Femur (tissue), 1 donor: ENCODE results near the gene DGKZ.
"Not testable (repeated sequence)": the region's sequence is repeated elsewhere in the genome, so short reads cannot be mapped to it uniquely, and the experiment has no call there.

ENCODE experiments used
- DNase-seq: peaks from one replicate; pipeline ENCODE4 v3.0.0-alpha.2; 2017

DGKZ gene

GRCh38 chr11:46369458-46370152, 22.3 kb downstream of the DGKZ start:
- peak; percentile 72 for DNase-seq

- DNase-seq: no peak
These were observed 23.0 kb downstream of the DGKZ start for GRCh38 chr11:46370253-46370652.

DNA sequence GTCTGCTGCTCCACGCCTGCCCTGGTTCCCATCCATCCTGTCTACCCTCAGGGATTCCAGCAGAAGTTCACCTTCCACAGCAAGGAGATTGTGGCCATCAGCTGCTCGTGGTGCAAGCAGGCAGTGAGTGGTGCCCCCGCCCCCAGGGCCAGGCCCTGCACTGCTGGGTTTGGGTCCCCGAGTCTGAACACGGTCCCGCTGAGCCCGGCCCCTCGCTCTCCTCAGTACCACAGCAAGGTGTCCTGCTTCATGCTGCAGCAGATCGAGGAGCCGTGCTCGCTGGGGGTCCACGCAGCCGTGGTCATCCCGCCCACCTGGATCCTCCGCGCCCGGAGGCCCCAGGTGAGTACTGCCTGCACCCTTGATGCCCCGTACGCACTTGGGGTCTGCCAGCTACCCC, 24.0 kb downstream of the DGKZ start:
- DNase-seq: not testable (repeated sequence)

DNA sequence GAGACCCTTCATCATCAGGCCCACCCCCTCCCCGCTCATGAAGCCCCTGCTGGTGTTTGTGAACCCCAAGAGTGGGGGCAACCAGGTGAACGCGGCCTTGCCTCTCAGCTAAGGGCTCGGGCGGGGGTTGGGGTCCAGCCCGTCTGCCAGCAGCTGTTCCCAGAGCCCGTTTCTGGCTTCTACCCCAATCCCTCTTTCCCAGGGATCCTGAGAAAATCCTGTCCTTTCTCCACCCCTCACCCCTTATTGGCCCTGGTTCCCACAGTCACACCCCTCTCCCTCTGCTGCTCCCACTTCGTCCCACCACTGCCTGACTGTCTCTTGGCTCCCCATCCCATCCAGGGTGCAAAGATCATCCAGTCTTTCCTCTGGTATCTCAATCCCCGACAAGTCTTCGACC, 24.8 kb downstream of the DGKZ start:
- DNase-seq: no peak

GRCh38 chr11:46372501-46372900, 25.2 kb downstream of the DGKZ start:
- not testable (repeated sequence) for DNase-seq

DNA sequence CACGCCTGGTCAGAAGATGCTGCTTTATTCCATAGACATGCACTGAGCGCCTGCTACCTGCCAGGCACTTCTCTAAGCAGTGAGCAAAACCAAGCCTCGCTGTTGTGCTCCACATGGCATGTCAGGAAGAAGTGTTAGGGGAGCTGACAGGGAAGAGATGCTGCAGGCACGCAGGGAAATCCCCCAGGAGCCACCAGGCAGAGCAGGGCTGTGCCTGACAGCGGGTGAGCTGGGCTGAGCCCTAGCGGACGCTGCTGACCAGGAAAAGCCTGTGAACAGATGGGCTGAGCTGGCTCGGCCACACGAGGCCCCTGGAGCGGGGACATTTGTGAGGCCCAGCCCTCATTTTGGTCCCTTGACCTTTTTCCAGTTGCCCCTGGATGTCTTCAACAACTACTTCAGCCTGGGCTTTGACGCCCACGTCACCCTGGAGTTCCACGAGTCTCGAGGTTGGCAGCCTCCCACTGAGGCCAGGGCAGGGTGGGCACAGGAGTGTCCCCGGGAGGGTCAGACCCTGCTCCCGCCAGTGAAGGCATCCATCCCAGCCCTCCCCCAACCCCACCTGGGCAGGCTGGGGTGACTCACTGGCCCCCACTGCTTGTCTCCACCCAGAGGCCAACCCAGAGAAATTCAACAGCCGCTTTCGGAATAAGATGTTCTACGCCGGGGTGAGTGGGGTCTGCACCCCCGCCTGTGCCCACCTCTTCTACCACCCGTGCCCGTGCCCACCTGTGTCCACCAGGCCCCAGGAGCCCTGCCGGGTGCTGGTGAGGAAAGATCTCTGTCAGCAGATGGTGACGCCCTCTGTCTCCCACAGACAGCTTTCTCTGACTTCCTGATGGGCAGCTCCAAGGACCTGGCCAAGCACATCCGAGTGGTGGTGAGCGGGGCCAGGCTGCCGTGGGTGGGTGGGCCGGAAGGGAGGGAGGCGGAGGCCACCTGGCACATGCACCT, 26.8 kb downstream of the DGKZ start:
- DNase-seq: peak; percentile 24

GRCh38 chr11:46374815-46375214, 27.6 kb downstream of the DGKZ start:
- DNase-seq: no peak

- DNase-seq: peak; percentile 23
These were observed 28.3 kb downstream of the DGKZ start for GRCh38 chr11:46375392-46376101.

GRCh38 chr11:46376258-46377050, 29.2 kb downstream of the DGKZ start:
- peak; percentile 22 for DNase-seq

DNA sequence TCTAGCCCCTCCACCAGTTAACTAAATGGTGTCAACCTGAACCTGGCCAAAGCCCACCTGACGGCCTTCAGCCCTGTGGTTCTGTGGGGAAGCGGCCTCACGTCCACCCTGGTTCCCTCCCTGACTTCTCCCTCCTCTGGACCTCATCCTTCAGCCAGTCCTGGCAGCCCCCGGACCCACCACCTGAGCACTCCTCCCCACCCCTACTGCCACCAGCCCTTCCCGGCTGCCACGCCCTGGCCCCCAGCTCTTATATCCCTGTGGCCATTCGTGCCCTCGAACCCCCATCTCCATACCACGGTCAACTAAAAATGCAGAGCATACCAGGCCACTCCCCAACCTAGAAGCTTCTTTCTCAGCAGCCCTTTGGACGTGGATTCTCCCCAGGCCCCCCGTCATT, 30.0 kb downstream of the DGKZ start:
- DNase-seq: no peak

DNA sequence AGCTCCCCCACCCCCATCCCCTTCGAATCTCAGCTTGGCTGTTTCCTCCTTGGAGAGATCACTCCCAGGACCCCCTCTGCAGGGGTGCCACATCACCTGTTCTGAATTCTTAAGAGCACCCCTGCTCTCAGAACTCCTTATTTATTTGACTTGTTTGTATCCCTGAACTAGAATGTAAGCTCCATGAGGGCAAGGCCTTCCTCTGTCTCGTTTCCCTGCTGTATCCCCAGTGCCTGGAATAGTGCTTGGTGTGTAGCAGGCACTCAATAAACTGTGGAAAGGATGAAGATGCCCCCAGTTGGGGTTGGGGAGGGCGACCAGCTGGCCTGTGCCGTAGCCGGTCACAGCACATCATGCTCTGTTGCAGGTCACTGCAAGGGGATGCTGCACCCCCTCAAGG, 30.6 kb downstream of the DGKZ start:
- DNase-seq: no peak

DNA sequence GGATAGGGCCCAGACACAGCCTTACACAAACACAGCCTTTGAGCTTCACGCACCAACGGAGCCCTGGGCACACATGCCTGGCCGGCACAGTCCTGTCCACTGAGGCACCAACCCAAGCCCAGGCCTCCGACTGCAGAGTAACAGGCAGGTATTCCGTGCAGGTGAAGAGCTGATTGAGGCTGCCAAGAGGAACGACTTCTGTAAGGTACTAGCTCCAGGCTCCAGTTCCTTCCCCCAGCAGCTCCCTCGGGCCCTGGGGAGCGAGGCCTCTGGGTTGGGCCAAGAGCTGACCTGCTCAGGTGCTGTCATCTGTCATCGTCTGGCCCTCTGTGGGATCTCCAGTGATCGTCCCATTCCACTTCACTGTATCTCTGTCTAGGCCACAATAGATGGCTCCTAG, 31.0 kb downstream of the DGKZ start:
- DNase-seq: peak; percentile 27

DNA sequence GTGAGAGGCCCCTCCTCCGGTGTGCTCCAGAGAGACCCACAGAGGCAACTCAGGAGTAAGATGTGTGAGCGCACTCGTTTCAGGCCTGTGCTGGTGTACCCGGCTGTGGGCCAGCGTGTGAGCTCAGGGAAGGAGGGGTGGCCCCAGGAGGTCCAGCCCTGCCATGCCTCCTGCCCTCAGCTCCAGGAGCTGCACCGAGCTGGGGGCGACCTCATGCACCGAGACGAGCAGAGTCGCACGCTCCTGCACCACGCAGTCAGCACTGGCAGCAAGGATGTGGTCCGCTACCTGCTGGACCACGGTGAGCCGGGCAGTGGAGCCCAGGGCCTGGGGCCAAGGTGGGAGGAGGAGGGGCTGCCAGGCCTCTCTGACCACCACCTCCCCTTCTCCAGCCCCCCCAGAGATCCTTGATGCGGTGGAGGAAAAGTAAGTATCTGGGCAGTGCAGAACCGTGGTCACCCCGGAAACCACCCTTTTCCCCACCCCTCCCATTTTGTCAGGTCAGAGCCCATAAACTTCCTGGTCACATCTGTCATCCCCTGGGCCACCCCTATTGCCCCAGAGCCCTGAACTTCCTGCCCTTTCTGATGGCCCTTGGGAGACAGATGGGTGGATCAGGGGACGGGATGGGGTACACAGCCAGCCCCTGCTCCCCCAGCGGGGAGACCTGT, 31.7 kb downstream of the DGKZ start:
- DNase-seq: peak; percentile 27

GRCh38 chr11:46379482-46380293, 32.4 kb downstream of the DGKZ start:
- not testable (repeated sequence) for DNase-seq

GRCh38 chr11:46380340-46381047, 33.2 kb downstream of the DGKZ start:
- peak; percentile 78 for DNase-seq

DNA sequence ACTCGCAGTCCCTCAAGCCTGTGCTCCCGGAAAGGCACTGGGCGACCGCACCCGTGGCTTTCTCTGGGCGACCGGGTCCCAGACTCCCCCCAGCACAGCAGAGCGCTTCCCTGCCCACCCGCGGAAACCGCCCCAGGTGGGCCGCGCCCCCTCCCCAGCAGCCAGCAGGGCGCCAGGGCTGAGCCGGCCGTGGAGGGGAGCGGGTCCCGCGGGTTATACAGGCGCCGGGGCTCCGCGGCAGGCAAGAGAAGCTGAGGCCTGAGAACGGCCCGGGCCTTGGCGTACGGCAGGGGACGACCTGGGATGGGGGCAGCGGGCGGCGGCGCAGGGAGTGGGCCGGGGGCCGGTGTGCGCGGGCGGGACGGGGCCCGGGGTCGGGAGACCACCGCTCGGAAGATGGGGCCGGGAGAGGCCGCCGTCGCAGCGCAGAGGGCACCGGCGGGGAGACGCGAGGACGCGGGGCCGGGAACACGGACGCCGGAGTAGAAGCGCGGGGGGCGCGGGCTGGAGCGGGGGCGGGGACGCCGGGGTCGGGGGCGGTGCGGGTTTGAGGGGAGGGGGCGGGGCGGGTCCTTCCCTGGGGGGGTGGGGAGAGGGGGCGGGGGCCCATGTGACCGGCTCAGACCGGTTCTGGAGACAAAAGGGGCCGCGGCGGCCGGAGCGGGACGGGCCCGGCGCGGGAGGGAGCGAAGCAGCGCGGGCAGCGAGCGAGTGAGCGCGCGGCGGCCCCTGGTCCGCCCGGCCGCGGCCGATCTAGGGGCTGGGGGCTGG, 34.0 kb downstream of the DGKZ start, which contains the start of gene MDK:
Gene MDK (plus strand): TSS at position 622 of the 771 bp plus-strand sequence. CDS start 389 bp downstream, outside the sequence.
- DNase-seq: peak; percentile 78

- no peak for DNase-seq
These were observed 34.8 kb downstream of the DGKZ start for GRCh38 chr11:46381819-46382645.

DNA sequence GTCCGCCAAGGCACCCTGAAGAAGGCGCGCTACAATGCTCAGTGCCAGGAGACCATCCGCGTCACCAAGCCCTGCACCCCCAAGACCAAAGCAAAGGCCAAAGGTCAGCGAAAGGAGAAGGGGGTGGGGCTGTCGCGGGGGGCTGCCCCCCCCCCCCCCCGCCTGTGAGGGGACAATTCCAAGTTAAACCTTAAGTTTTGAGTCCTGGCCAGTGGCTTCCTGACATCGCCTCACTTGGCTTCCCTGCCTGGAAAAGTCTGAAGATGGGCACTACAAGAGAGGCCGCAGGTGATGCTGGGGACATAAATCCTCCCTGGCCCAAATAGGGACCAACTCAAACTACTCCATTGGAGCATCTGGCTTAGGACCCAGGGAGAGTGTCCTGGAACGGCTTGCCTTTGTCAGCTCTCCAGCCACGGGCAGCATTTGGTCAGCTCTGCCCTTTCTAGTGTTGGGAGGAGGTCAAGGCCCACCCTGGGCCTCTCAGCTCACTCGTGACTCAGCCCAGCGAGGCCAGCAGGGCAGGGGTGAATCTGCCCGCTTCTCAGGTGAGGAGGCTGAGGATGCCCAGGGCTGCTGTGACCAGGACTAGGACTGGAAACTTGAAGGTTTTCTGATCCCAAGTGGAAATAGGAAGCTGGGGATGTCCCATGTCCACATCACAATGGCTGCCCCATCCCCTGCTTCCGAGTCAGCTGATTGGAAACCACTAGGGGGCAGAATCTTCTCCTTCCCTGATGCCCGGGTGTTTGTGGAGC, 35.6 kb downstream of the DGKZ start:
- DNase-seq: peak; percentile 34
